ENCODE measurements around the gene SIRT3. TPM values are rescaled to one million over a fixed set of nuclear protein-coding genes. Genes with fewer than 3 reads are reported as not detected.

Gene SIRT3
- total RNA-seq, 1 experiment from 2014 or later = 37.5 TPM

- ATAC-seq (no peak), DNase-seq (ENCODE audit: low read depth, low spot score) (no peak)
- Histone ChIP-seq H3K27me3 (ENCODE audit: control insufficient read depth, insufficient read depth, low read length) (no peaks in the 10 kb centered on the region), H3K4me3 (ENCODE audit: low read depth in 2 of 2, low read length in 2 of 2) (no peak overlapping the region), H3K36me3 (ENCODE audit: control insufficient read depth, insufficient read depth, low read length) (peaks cover 38% of the 10 kb centered on the region), H3K9me3 (ENCODE audit: control insufficient read depth, insufficient read depth, low read depth, low read length) (no peaks in the 10 kb centered on the region), H3K4me1 (ENCODE audit: control insufficient read depth, insufficient read depth, low read length) (peaks cover 21% of the 10 kb centered on the region), H3K27ac (ENCODE audit: low read length) (no peak overlapping the region)
- intact Hi-C loops (cut with micrococcal nuclease; ENCODE audit: unreplicated experiment) (loop anchor here (10.0 kb wide), 1 partner anchor 142 kb away; no protein-coding TSS in a partner anchor), in situ Hi-C loops (cut with HindIII; ENCODE audit: low pct_unique_long_range_greater_than_20kb, low sequenced_read_pairs) (no loop called here)
- TF ChIP-seq CTCF (IDR thresholded peaks at IDR 0.05) (no peak), REST (IDR thresholded peaks at IDR 0.05; ENCODE audit: insufficient read depth in 1 of 2, low read depth in 2 of 2, low read length in 1 of 2) (no peak), SIN3A (IDR thresholded peaks at IDR 0.05; ENCODE audit: borderline replicate concordance, insufficient read depth, low read depth, low read length) (no peak), POLR2AphosphoS5 (IDR thresholded peaks at IDR 0.05; ENCODE audit: low read depth, low read length) (no peak), TCF7L2 (IDR thresholded peaks at IDR 0.05; ENCODE audit: low read depth, low read length) (no peak)
- POLR2A ChIA-PET = no interaction called here
- BruUV-seq (replicated peaks) = no TSS peak
- CTCF ChIA-PET = no interaction called here
These were observed 23.7 kb downstream of the SIRT3 start for GRCh38 chr11:212150-213100.

DNA sequence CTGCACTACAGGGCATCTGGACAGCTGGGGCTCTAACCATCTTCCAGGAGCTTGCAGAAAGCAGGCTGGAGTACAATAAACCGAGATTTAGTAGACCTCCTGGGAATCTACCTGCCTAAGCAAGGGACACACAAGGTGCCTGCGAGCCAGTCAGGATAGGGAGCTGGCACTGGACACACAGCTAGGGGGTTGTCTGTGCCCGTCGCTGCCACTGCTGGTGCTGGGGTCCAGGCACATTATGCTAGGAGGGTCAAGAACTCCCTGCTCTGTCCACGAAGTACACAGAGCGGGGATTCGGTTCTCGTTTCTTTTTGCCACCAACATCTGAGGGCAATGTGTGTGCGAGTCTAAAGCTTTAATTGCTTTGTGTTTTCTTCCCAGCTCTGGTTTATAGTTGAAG lies 24.4 kb downstream of the SIRT3 start:
- ATAC-seq = no peak
- BruUV-seq (replicated peaks) = no TSS peak
- in situ Hi-C loops (cut with HindIII; ENCODE audit: low pct_unique_long_range_greater_than_20kb, low sequenced_read_pairs) (no loop called here), intact Hi-C loops (cut with micrococcal nuclease; ENCODE audit: unreplicated experiment) (loop anchor here (10.0 kb wide), 1 partner anchor 143 kb away; no protein-coding TSS in a partner anchor)
- H3K27me3 ChIP-seq (ENCODE audit: control insufficient read depth, insufficient read depth, low read length) = no peaks in the 10 kb centered on the region
- TF ChIP-seq POLR2AphosphoS5 (IDR thresholded peaks at IDR 0.05; ENCODE audit: low read depth, low read length) (no peak), REST (IDR thresholded peaks at IDR 0.05; ENCODE audit: insufficient read depth in 1 of 2, low read depth in 2 of 2, low read length in 1 of 2) (no peak)
- POLR2A ChIA-PET = no interaction called here
- H3K4me3 ChIP-seq (ENCODE audit: low read depth in 2 of 2, low read length in 2 of 2) = no peak overlapping the region
- no peak for DNase-seq (ENCODE audit: low read depth, low spot score)
- H3K9me3 ChIP-seq (ENCODE audit: control insufficient read depth, insufficient read depth, low read depth, low read length) = no peaks in the 10 kb centered on the region
- peaks cover 38% of the 10 kb centered on the region for H3K36me3 ChIP-seq (ENCODE audit: control insufficient read depth, insufficient read depth, low read length)
- H3K4me1 ChIP-seq (ENCODE audit: control insufficient read depth, insufficient read depth, low read length) = peaks cover 21% of the 10 kb centered on the region
- CTCF ChIA-PET = no interaction called here
- no peak overlapping the region for H3K27ac ChIP-seq (ENCODE audit: low read length)
